ENCODE results near the gene SNX10. TPM values are rescaled to one million over a fixed set of nuclear protein-coding genes. Genes with fewer than 3 reads are reported as not detected.

Gene SNX10
- total RNA-seq, 2 experiments from 2014 or later: 28.1 to 35.5 TPM

- intact Hi-C loops (cut with DNase I, micrococcal nuclease): no loop called here
- CTCF ChIA-PET: interaction anchor here (0.9 kb wide), 1 partner anchor 15 kb away, joined by 3 read pairs; no protein-coding TSS in a partner anchor
- Mint-ChIP-seq H3K4me3 (no peak overlapping the region), H3K4me1 (peaks cover 4% of the 10 kb centered on the region), H3K36me3 (ENCODE audit: low read depth) (no peaks in the 10 kb centered on the region), H3K27me3 (peaks cover 26% of the 10 kb centered on the region), H3K9me3 (ENCODE audit: low read depth) (peaks cover 2% of the 10 kb centered on the region), H3K27ac (no peak overlapping the region)
- DNase-seq (no peak), ATAC-seq (no peak)
- POLR2A ChIA-PET: no interaction called here
These were observed 112.0 kb downstream of the SNX10 start for GRCh38 chr7:26403640-26404039.

- ATAC-seq (no peak), DNase-seq (no peak)
- peaks cover 18% of the 10 kb centered on the region for H3K27me3 Mint-ChIP-seq
- ChIA-PET POLR2A (no interaction called here), CTCF (interaction anchor here (0.9 to 1.1 kb wide), 2 partner anchors 11 to 16 kb away, joined by 3 read pairs; no protein-coding TSS in a partner anchor)
- no peaks in the 10 kb centered on the region for H3K36me3 Mint-ChIP-seq (ENCODE audit: low read depth)
- no peak overlapping the region for H3K4me3 Mint-ChIP-seq
- H3K9me3 Mint-ChIP-seq (ENCODE audit: low read depth): peaks cover 2% of the 10 kb centered on the region
- no peaks in the 10 kb centered on the region for H3K4me1 Mint-ChIP-seq
- H3K27ac Mint-ChIP-seq: no peak overlapping the region
- intact Hi-C loops (cut with DNase I, micrococcal nuclease): no loop called here
These were observed 112.7 kb downstream of the SNX10 start for GRCh38 chr7:26404189-26404996.

GRCh38 chr7:26406433-26406832 lies 114.8 kb downstream of the SNX10 start:
- Mint-ChIP-seq H3K27ac (no peak overlapping the region), H3K4me1 (no peaks in the 10 kb centered on the region), H3K27me3 (peaks cover 10% of the 10 kb centered on the region), H3K36me3 (ENCODE audit: low read depth) (no peaks in the 10 kb centered on the region), H3K4me3 (no peak overlapping the region), H3K9me3 (ENCODE audit: low read depth) (peaks cover 2% of the 10 kb centered on the region)
- CTCF ChIA-PET: no interaction called here
- ATAC-seq (no peak), DNase-seq (no peak)
- POLR2A ChIA-PET: no interaction called here
- intact Hi-C loops (cut with DNase I, micrococcal nuclease): no loop called here

- POLR2A ChIA-PET: interaction anchor here (0.6 kb wide), 1 partner anchor 732 kb away, joined by 3 read pairs; no protein-coding TSS in a partner anchor
- Mint-ChIP-seq H3K27me3 (peaks cover 9% of the 10 kb centered on the region), H3K4me3 (no peak overlapping the region), H3K27ac (no peak overlapping the region), H3K36me3 (ENCODE audit: low read depth) (no peaks in the 10 kb centered on the region), H3K4me1 (no peaks in the 10 kb centered on the region), H3K9me3 (ENCODE audit: low read depth) (peaks cover 2% of the 10 kb centered on the region)
- intact Hi-C loops (cut with DNase I, micrococcal nuclease): no loop called here
- ATAC-seq (no peak), DNase-seq (no peak)
- CTCF ChIA-PET: interaction anchor here (2.6 kb wide), 1 partner anchor 41 kb away, joined by 10 read pairs; no protein-coding TSS in a partner anchor
These were observed 118.2 kb downstream of the SNX10 start for GRCh38 chr7:26409661-26410547.

DNA sequence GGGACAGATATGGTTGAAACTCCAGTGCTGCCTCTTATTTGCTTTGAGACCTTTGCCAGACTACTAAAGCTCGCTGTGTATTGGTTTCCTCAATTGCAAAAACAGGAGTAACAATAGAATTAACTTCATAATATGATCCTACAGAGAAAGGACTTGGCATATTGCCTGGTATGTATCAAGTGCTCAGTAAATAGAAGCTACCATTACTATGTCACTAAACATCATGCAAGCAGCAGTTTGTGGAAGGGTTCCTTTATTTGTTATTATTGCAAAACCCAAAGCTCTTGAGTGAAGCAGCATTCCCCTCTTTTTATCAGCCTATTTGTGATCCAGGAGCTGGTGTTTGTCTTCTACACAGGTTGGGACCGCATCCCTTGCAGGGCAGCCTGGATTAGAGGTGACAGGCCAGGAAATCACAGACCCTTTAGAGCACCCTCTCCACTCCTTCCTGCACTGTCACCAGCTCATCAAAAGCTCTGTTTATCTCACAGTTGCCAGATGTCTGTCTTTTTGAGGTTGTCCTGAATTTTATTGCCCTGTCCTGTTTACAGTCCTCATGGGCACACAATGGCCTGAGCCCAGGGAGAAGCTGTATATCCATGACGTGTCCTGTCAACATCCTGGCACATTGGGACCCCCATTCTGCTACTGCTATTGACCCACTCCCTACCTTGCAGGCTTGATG lies 121.5 kb downstream of the SNX10 start:
- Mint-ChIP-seq H3K4me3 (no peak overlapping the region), H3K4me1 (no peaks in the 10 kb centered on the region), H3K36me3 (ENCODE audit: low read depth) (no peaks in the 10 kb centered on the region), H3K9me3 (ENCODE audit: low read depth) (no peaks in the 10 kb centered on the region), H3K27me3 (peaks cover 11% of the 10 kb centered on the region), H3K27ac (no peak overlapping the region)
- ChIA-PET CTCF (interaction anchor here (0.6 kb wide), 1 partner anchor 1551 kb away, joined by 3 read pairs; no protein-coding TSS in a partner anchor), POLR2A (no interaction called here)
- intact Hi-C loops (cut with DNase I, micrococcal nuclease): no loop called here
- DNase-seq: no peak
- ATAC-seq: no peak

GRCh38 chr7:26416004-26416403 lies 124.3 kb downstream of the SNX10 start:
- ChIA-PET POLR2A (no interaction called here), CTCF (interaction anchor here (1.0 kb wide), 1 partner anchor 11 kb away, joined by 3 read pairs; no protein-coding TSS in a partner anchor)
- intact Hi-C loops (cut with DNase I, micrococcal nuclease): no loop called here
- Mint-ChIP-seq H3K27me3 (peaks cover 12% of the 10 kb centered on the region), H3K4me1 (no peaks in the 10 kb centered on the region), H3K9me3 (ENCODE audit: low read depth) (no peaks in the 10 kb centered on the region), H3K36me3 (ENCODE audit: low read depth) (no peaks in the 10 kb centered on the region), H3K4me3 (no peak overlapping the region), H3K27ac (no peak overlapping the region)
- no peak for DNase-seq
- no peak for ATAC-seq

DNA sequence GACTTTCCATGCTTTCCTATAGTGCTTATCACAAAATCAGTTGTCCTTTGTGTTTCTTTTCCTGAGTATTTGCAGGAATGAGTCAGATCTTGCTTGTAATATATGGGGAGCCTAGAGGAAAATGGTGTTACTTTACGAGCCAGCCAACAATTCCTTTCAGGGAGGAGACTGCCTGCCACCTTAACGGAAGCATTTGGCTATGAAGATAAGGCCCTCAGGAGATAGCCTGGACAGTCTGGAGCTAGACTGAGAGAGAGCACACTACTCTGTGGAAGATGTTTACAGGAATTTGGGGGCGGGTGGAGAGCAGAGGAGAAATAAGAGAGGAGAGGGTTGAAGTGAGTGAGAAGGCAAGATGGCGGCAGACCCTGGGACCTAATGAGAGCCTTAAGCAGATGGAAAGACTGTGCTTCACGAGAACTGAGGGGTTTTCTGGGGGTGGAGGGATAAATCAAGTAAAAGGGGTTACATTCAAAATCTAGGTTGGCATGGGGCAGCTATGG lies 126.3 kb downstream of the SNX10 start:
- ChIA-PET CTCF (interaction anchor here (0.7 kb wide), 1 partner anchor 39 kb away, joined by 3 read pairs; no protein-coding TSS in a partner anchor), POLR2A (no interaction called here)
- Mint-ChIP-seq H3K4me3 (no peak overlapping the region), H3K36me3 (ENCODE audit: low read depth) (no peaks in the 10 kb centered on the region), H3K4me1 (no peaks in the 10 kb centered on the region), H3K9me3 (ENCODE audit: low read depth) (no peaks in the 10 kb centered on the region), H3K27ac (no peak overlapping the region), H3K27me3 (peaks cover 8% of the 10 kb centered on the region)
- no peak for DNase-seq
- intact Hi-C loops (cut with DNase I, micrococcal nuclease): no loop called here
- no peak for ATAC-seq

GRCh38 chr7:26419198-26419597 lies 127.5 kb downstream of the SNX10 start:
- no peaks in the 10 kb centered on the region for H3K9me3 Mint-ChIP-seq (ENCODE audit: low read depth)
- H3K4me1 Mint-ChIP-seq: no peaks in the 10 kb centered on the region
- H3K36me3 Mint-ChIP-seq (ENCODE audit: low read depth): no peaks in the 10 kb centered on the region
- ATAC-seq (no peak), DNase-seq (no peak)
- H3K4me3 Mint-ChIP-seq: no peak overlapping the region
- ChIA-PET POLR2A (no interaction called here), CTCF (interaction anchor here (0.6 kb wide), 1 partner anchor 547 kb away, joined by 3 read pairs; no protein-coding TSS in a partner anchor)
- H3K27ac Mint-ChIP-seq: no peak overlapping the region
- intact Hi-C loops (cut with DNase I, micrococcal nuclease): no loop called here
- peaks cover 8% of the 10 kb centered on the region for H3K27me3 Mint-ChIP-seq

DNA sequence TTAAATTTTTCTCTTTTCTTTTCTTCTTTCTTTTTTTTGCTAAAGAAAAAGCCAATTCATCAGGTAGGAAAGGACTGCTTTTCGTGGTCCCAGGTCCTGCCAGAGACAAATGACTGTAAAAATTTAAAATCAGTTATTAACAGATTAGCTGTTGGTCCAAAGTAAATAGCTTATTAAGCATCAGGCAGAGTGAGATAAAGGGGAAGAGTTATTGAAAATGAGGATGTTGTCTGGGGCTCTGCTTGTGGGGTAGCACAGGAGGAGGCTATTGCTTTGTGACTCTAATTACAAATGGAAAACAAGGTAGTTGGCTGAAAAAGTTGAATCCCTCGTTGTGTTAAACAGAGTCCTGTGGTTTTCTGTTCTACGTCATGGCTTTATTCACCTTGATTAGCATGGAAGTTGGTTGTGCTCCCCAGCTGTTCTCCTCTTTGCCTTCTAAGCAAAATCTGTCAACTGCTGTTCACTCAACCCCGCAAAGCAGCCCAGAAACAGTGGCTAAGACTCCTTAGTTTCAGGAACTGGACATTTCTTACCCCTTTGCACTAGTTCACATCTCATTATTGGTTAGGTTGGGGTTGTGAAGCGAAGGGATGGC lies 128.9 kb downstream of the SNX10 start:
- peaks cover 8% of the 10 kb centered on the region for H3K27me3 Mint-ChIP-seq

DNA sequence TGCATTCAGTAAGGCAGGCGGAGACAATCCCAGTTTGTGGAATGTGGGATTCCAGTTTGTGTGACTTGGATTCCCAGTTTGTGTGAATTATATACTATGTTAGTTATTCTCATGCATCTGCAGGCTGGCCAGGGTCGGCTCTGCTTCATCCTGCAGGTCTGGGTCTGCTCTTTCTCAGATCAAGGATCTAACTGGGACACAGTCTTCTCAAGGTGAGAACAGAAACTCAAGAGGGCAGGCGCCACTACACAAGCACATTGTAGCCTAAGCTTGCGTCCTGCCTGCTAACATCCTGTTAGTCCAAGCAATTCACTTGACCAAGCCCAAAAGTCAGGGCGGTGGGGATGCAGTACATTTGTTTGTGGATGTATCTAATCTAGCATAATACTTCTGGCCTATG lies 131.1 kb downstream of the SNX10 start:
- no peaks in the 10 kb centered on the region for H3K36me3 Mint-ChIP-seq (ENCODE audit: low read depth)
- ChIA-PET POLR2A (no interaction called here), CTCF (interaction anchor here (0.8 to 1.1 kb wide), 2 partner anchors 15 to 71 kb away, joined by 3 read pairs; no protein-coding TSS in a partner anchor)
- H3K27ac Mint-ChIP-seq: no peak overlapping the region
- DNase-seq (no peak), ATAC-seq (no peak)
- no peak overlapping the region for H3K4me3 Mint-ChIP-seq
- H3K4me1 Mint-ChIP-seq: no peaks in the 10 kb centered on the region
- H3K27me3 Mint-ChIP-seq: peaks cover 9% of the 10 kb centered on the region
- no peaks in the 10 kb centered on the region for H3K9me3 Mint-ChIP-seq (ENCODE audit: low read depth)
- intact Hi-C loops (cut with DNase I, micrococcal nuclease): no loop called here

More for the DNA sequence above, 128.9 kb downstream of the SNX10 start:
- ChIA-PET CTCF (interaction anchor here (0.6 kb wide), 2 partner anchors 24 to 330 kb away, joined by 3 read pairs; no protein-coding TSS in a partner anchor), POLR2A (no interaction called here)
- no peak for ATAC-seq
- Mint-ChIP-seq H3K4me3 (no peak overlapping the region), H3K9me3 (ENCODE audit: low read depth) (no peaks in the 10 kb centered on the region), H3K27ac (no peak overlapping the region), H3K36me3 (ENCODE audit: low read depth) (no peaks in the 10 kb centered on the region), H3K4me1 (no peaks in the 10 kb centered on the region)
- intact Hi-C loops (cut with DNase I, micrococcal nuclease): no loop called here
- no peak for DNase-seq
